ENCODE results near the gene FRK.
"Not testable (repeated sequence)": the region's sequence is repeated elsewhere in the genome, so short reads cannot be mapped to it uniquely, and the experiment has no call there.

The FRK gene

GRCh38 chr6:116010386-116010785 is 50.3 kb downstream of the FRK start:
- DNase-seq (ENCODE audit: low spot score), result no peak
- FAIRE-seq, result no peak

- DNase-seq (ENCODE audit: low spot score) (peak; percentile 2), FAIRE-seq (no peak)
Observed at GRCh38 chr6:116008470-116009243, 52.0 kb downstream of the FRK start.

DNA sequence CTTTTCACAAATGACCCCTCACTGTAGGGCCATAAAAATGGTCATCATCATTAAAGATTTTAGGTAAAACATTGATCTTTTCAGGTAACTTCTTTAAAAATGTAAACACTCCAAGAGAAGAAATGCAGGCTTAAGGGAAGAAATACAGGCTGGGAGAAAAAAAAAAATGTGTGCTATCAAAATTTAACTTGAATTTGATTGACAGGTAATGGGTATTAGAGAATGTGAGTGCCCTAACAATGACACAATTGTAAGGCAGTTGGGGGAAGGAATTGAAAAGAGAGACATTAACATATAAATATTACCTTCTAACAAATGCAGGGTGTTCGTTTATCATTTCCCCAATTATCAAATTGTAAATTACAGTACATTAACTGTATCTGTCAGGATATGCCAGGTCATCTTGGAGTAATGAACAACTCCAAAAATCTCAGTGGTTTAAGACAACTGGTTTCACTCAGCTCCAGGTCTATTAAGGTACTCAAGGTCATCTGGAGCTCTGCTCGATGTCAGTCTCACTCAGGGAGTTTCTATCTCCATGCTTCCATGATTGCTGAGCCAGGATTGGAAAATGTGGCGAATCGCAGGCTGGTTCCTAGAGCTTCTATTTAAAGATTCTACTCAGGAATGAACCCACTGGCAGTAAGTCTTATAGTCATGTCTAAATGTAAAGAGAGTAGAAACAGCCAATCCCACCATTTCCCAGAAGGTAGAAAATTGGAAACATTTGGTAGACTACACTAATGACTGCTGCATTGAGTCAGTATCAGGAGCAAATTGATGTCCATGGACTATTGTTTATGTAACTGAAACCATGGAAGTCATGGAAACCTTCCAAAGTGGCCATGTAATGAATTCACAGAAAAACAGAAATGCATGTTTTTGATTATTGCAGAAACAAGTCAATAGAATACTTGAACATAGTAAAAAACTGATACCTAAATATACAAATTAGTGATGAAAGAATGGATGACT is 55.6 kb downstream of the FRK start:
- FAIRE-seq (no peak), DNase-seq (ENCODE audit: low spot score) (no peak)

- DNase-seq (ENCODE audit: low spot score) (no peak), FAIRE-seq (no peak)
Observed at GRCh38 chr6:116003668-116004067, 57.0 kb downstream of the FRK start.

DNA sequence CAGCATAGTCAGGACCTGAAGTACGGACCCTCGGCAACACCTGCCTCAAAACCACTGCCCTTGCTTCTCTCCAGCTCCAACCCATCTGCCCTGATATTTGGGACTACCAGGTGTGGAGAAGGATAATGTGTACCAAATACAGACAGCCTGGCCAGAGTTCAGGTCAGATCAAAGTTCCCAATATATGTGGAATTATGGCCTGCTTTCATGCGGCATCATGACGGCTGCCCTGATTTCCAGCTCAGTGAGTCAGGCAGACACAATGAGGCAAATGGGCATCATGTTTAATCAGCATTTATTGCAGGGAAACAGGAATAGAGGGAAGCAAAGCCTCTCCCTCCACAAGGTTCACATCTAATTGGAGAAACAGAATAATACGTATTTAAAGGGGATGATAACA is 57.9 kb downstream of the FRK start:
- DNase-seq (ENCODE audit: low spot score) (no peak), FAIRE-seq (no peak)

- FAIRE-seq, result no peak
- DNase-seq (ENCODE audit: low spot score), result no peak
Observed at GRCh38 chr6:115999235-115999634, 61.5 kb downstream of the FRK start.

DNA sequence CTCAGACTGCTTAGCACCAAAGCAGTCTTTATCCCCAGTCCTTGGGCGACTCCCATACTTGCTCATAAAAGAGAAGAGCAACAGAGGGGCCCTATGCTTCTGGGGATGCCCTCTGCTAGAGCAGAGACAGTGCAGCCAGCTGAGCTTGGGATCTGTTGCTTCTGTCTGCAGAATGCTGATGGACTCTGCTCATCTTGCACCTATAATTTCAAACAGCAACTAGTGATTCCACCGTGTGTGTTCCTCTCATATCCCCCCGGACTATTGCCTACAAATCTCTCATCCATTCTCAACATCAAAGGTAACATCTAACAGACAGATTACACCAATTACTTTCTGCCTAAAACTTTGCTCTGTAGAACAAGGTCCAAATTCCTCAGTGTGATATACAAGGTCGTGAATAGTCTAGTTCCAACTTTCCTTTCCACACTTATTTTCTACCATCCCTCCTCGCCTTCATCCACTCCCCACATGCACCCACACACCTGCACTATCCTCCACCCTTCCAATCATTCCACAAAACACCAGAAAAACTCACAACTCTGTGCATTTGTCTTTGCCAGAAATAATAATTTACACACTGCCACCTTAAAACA is 62.6 kb downstream of the FRK start:
- DNase-seq (ENCODE audit: low spot score) (no peak), FAIRE-seq (no peak)

DNA sequence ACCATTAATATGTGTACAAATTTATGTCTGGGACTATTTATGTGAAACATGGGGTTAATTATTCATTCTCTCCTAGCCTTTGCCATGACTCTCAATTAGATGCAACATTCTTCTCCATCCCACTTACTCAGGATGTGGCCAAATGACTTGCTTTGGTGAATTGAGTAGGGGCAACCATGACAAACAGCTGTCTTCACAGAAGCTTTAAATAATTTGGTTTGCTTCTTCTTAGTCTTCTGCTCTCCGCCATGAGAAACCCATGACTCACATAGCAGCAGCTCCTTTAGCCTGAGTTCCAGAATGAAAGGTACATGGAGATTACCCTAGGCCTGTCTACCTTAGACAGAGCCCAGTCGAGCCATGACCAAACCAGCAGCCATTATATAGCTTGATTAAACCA is 74.7 kb downstream of the FRK start:
- FAIRE-seq, result no peak

GRCh38 chr6:115984809-115985208 is 75.9 kb downstream of the FRK start:
- DNase-seq (ENCODE audit: low spot score) (no peak), FAIRE-seq (no peak)

More for the DNA sequence above, 74.7 kb downstream of the FRK start:
- no peak for DNase-seq (ENCODE audit: low spot score)

DNA sequence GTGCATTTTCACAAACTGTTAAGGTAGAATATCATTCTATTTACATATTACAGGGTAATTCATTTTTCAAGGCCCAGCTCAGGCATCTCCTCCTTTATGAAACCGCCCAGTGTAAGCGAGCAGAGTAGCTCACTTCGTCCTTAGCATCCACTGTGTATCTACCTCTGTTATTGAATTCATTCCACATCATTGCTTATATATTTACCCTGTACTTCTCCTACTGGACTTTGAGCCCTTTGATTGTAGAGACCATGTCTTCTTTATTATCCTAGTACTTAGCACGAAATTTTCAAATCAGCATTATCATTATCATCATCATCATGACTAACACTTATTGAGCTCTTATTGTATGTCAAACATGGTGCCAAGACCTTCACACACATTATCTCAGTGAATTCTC is 76.7 kb downstream of the FRK start:
- FAIRE-seq (no peak), DNase-seq (ENCODE audit: low spot score) (no peak)

GRCh38 chr6:115982453-115982852 is 78.2 kb downstream of the FRK start:
- FAIRE-seq, result no peak
- DNase-seq (ENCODE audit: low spot score), result no peak

- FAIRE-seq, result no peak
- no peak for DNase-seq (ENCODE audit: low spot score)
Observed at GRCh38 chr6:115977220-115977619, 83.5 kb downstream of the FRK start.

GRCh38 chr6:115976321-115976870 is 84.3 kb downstream of the FRK start:
- FAIRE-seq (no peak), DNase-seq (ENCODE audit: low spot score) (no peak)

DNA sequence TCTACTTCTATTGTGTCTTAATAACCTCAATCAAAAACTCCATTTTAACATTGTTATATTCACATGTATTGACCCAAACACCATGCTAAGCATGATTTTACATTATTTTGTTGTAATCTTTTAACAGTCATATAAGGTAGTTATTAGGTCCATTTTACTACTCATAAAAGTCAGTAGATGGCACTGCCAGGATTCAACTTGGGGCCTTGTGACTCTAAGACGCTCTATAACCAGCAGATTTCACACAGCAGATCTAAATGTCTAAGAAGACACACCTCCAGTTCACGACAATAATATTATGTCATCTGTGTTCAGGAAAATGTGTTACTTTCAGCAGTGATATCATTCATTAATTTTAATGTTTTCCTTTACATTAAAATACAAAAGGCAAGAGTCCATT is 88.0 kb downstream of the FRK start:
- FAIRE-seq, result no peak

DNA sequence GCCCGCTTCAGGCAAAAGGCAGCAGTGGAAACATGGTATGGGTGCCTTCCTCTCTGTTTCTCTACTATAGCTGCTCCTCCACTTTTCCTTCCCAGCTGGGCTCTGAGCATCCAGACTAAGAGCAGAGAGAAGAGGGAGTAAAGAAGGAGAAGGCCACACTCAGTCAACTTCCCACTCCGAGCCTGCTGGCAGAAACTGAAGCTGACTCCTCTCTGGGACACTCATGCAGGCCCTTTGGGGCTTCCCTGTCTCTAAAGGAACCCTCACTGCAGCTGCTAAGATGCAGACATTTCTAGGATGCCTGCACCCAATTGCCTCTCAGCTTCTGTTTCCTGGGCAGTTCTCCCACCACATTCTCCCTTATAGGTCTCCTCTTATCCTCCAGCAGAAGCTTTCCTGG is 88.9 kb downstream of the FRK start:
- no peak for FAIRE-seq
- no peak for DNase-seq (ENCODE audit: low spot score)

More for the DNA sequence above, 88.0 kb downstream of the FRK start:
- no peak for DNase-seq (ENCODE audit: low spot score)

- no peak for DNase-seq (ENCODE audit: low spot score)
Observed at GRCh38 chr6:115969930-115970273, 90.8 kb downstream of the FRK start.

GRCh38 chr6:115969207-115969929 is 91.3 kb downstream of the FRK start:
- DNase-seq (ENCODE audit: low spot score), result no peak
- no peak for FAIRE-seq

More at GRCh38 chr6:115969930-115970273, 90.8 kb downstream of the FRK start:
- no peak for FAIRE-seq

- FAIRE-seq; DNase-seq (ENCODE audit: low spot score): not testable (repeated sequence)
Observed at GRCh38 chr6:115960286-115960685, 100.4 kb downstream of the FRK start.

GRCh38 chr6:115958958-115959357 is 101.7 kb downstream of the FRK start:
- DNase-seq (ENCODE audit: low spot score), result no peak
- FAIRE-seq, result no peak

- no peak for DNase-seq (ENCODE audit: low spot score)
Observed at GRCh38 chr6:115954740-115955139, 106.0 kb downstream of the FRK start.

DNA sequence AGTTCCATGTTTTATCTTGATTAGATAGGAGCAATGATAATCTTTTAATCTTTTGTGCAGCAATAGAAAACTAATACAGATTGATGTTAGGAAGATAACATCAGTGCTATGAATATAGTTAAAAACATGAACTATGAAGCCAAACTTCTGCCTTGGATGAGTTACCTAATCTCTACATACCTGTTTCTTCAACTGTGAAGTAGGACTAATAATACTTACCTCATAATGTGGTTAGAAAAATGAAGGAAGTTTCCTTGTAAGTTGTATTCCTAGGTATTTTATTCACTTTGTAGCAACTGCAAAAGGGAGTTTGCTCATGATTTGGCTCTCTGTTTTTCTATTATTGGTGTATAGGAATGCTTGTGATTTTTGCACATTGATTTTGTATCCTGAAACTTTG is 111.9 kb downstream of the FRK start:
- DNase-seq (ENCODE audit: low spot score) (no peak), FAIRE-seq (no peak)

More at GRCh38 chr6:115954740-115955139, 106.0 kb downstream of the FRK start:
- no peak for FAIRE-seq

All from urothelium cell line (cell line).